A172 (cell line): ENCODE results near the gene RTN4IP1. TPM values are rescaled to one million over a fixed set of nuclear protein-coding genes. Genes with fewer than 3 reads are reported as not detected.

ENCODE experiments used
- DNase-seq: peaks from one replicate; pipeline ENCODE4 v3.0.0-alpha.2; 2015; ENCODE audit warnings: low spot score
- total RNA-seq: library from RNA; depleted of rRNA; stranded (reverse); fragments of >200 nt; shearing (Covaris generic); gene quantifications from 2 replicates; pipeline ENCODE4 v1.2.3, GENCODE V29; 2014; rRNA removed

The RTN4IP1 gene
- total RNA-seq, 1 experiment from 2014 or later, result 9.9 TPM

- no peak for DNase-seq
Observed at GRCh38 chr6:106522562-106523250, 106.6 kb downstream of the RTN4IP1 start.

Other genes starting within 250 kb of the RTN4IP1 start
- 15.4 and 16.2 TPM in 2 replicates for gene QRSL1, start 80 bp upstream of the RTN4IP1 start, total RNA-seq